Measurements from ENCODE around the gene CSNK1G1. TPM values are rescaled to one million over a fixed set of nuclear protein-coding genes. Genes with fewer than 3 reads are reported as not detected.

CSNK1G1 gene
- total and polyA plus RNA-seq, 2 donors (not counting 1 experiment from before 2014, with no cell fraction given): 18.2 to 27.1 TPM

DNA sequence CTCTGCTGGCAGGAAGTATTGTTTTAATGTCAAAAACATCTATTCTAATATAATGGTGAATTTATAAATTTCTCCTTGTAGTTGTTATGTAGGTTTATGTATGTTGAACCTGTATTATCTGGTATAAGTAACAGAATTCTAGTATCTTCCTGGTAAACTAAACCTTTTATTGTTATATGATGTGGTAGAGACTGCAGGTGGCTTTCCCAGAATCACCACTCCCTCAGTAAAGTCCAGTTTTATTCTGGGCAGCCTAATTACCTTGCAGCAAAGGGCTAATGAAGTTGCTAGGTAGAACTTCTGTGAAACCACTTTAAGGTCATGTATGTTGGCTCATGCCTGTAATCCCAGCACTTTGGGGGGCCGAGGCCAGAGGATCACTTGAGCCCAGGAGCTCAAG is 15.6 kb downstream of the CSNK1G1 start:
- H3K4me2 ChIP-seq (ENCODE audit: extremely low read depth, insufficient read depth, low read length): no peak overlapping the region
- no peak overlapping the region for H3K4me3 ChIP-seq (replicated peaks in 1 of 4; ENCODE audit: control extremely low read depth in 1 of 4, insufficient read depth in 1 of 4, low read depth in 3 of 4, low read length in 4 of 4)
- no peak overlapping the region for H3K9ac ChIP-seq (ENCODE audit: insufficient read depth, low read length)
- peaks cover 28% of the 10 kb centered on the region for H3K79me2 ChIP-seq (ENCODE audit: control insufficient read depth, insufficient read depth, low read length)
- TF ChIP-seq EZH2 (IDR thresholded peaks at IDR 0.05; ENCODE audit: low read length, missing control alignments): no peak
- TF ChIP-seq, protein P1, sequence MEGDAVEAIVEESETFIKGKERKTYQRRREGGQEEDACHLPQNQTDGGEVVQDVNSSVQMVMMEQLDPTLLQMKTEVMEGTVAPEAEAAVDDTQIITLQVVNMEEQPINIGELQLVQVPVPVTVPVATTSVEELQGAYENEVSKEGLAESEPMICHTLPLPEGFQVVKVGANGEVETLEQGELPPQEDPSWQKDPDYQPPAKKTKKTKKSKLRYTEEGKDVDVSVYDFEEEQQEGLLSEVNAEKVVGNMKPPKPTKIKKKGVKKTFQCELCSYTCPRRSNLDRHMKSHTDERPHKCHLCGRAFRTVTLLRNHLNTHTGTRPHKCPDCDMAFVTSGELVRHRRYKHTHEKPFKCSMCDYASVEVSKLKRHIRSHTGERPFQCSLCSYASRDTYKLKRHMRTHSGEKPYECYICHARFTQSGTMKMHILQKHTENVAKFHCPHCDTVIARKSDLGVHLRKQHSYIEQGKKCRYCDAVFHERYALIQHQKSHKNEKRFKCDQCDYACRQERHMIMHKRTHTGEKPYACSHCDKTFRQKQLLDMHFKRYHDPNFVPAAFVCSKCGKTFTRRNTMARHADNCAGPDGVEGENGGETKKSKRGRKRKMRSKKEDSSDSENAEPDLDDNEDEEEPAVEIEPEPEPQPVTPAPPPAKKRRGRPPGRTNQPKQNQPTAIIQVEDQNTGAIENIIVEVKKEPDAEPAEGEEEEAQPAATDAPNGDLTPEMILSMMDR (conservative IDR thresholded peaks at IDR 0.05 in 1 of 2, IDR thresholded peaks at IDR 0.05 in 1 of 2; ENCODE audit: low read depth in 1 of 2, low read length in 2 of 2): no peak
- no peak overlapping the region for H2AFZ ChIP-seq (ENCODE audit: low read length)
- no peaks in the 10 kb centered on the region for H3K27me3 ChIP-seq (ENCODE audit: control insufficient read depth, insufficient read depth, low read length)
- no peaks in the 10 kb centered on the region for H4K20me1 ChIP-seq (ENCODE audit: control insufficient read depth, extremely low read depth, insufficient read depth, low read length)
- no peaks in the 10 kb centered on the region for H3K36me3 ChIP-seq (ENCODE audit: control insufficient read depth, insufficient read depth, low read length)
- H3K4me1 ChIP-seq (ENCODE audit: control insufficient read depth, extremely low read depth, insufficient read depth, low read length): peaks cover 11% of the 10 kb centered on the region
- DNase-seq (ENCODE audit: low read depth in 2 of 2): no peak
- H3K9me3 ChIP-seq (ENCODE audit: control insufficient read depth, insufficient read depth, low read depth, low read length): no peaks in the 10 kb centered on the region
- H3K27ac ChIP-seq (ENCODE audit: insufficient read depth, low read length): no peak overlapping the region

DNA sequence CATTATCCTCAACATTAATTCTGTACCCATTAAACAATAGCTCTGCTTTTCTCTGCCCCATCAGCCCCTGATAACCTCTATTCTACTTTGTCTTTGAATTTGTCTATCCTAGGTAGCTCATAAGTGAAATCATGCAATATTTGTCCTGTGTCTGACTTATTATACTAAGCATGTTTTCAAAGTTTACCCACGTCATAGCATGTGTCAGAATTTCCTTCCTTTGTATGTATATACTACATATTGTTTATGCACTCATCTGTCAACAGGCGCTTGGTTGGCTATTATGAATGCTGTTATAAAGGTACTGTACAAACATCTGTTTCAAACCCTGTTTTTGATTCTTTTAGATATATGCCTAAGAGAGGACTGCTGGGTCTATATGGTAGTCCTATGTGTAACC is 18.2 kb downstream of the CSNK1G1 start:
- Histone ChIP-seq H3K79me2 (ENCODE audit: control insufficient read depth, insufficient read depth, low read length) (peaks cover 22% of the 10 kb centered on the region), H3K27me3 (ENCODE audit: control insufficient read depth, insufficient read depth, low read length) (no peaks in the 10 kb centered on the region), H3K4me3 (replicated peaks in 1 of 4; ENCODE audit: control extremely low read depth in 1 of 4, insufficient read depth in 1 of 4, low read depth in 3 of 4, low read length in 4 of 4) (no peak overlapping the region), H4K20me1 (ENCODE audit: control insufficient read depth, extremely low read depth, insufficient read depth, low read length) (no peaks in the 10 kb centered on the region), H3K36me3 (ENCODE audit: control insufficient read depth, insufficient read depth, low read length) (no peaks in the 10 kb centered on the region), H3K9me3 (ENCODE audit: control insufficient read depth, insufficient read depth, low read depth, low read length) (no peaks in the 10 kb centered on the region), H3K4me2 (ENCODE audit: extremely low read depth, insufficient read depth, low read length) (no peak overlapping the region), H3K27ac (ENCODE audit: insufficient read depth, low read length) (no peak overlapping the region), H2AFZ (ENCODE audit: low read length) (no peak overlapping the region), H3K9ac (ENCODE audit: insufficient read depth, low read length) (no peak overlapping the region), H3K4me1 (ENCODE audit: control insufficient read depth, extremely low read depth, insufficient read depth, low read length) (peaks cover 5% of the 10 kb centered on the region)
- TF ChIP-seq, protein P1 (conservative IDR thresholded peaks at IDR 0.05 in 1 of 2, IDR thresholded peaks at IDR 0.05 in 1 of 2; ENCODE audit: low read depth in 1 of 2, low read length in 2 of 2): no peak
- no peak for TF ChIP-seq EZH2 (IDR thresholded peaks at IDR 0.05; ENCODE audit: low read length, missing control alignments)
- DNase-seq (ENCODE audit: low read depth in 2 of 2): peak in 1 of 2 donors; percentile 47

DNA sequence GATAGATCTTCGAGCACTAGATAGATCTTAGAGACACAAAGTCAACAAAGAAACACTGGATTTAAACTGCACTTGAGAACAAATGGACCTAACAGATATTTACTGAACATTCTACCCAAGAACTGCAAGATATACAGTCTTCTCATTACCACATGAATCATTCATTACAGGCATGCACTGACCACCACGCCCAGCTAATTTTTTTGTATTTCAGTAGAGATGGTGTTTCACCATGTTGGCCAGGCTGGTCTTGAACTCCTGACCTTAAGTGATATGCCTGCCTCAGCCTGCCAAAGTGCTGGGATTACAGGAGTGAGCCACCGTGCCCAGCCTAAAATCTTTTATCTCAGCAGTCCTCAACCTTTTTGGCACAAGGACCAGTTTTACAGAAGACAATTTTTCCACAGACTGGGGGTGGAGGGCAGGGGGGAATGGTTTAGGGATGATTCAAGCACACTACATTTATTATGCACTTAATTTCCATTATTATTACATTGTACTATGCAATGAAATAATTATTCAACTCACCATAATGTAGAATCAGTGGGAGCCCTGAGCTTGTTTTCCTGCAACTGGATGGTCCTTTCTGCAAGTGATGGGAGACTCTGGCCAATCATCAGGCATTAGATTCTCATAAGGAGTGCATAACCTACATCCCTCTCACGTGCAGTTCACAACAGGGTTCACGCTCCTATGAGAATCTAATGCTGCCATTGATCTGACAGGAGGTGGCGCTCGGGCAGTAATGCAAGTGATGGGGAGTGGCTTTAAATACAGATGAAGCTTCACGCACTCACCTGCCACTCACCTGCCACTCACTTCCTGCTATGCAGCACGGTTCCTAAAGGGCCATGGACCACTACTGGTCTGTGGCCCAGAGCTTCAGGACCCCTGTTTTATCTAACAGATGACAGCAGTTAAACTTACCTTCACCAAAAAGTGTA is 21.7 kb downstream of the CSNK1G1 start:
- DNase-seq (ENCODE audit: low read depth in 2 of 2): peak in 1 of 2 donors; percentile 51
- Histone ChIP-seq H3K79me2 (ENCODE audit: control insufficient read depth, insufficient read depth, low read length) (peaks cover 9% of the 10 kb centered on the region), H3K36me3 (ENCODE audit: control insufficient read depth, insufficient read depth, low read length) (no peaks in the 10 kb centered on the region), H2AFZ (ENCODE audit: low read length) (no peak overlapping the region), H3K27ac (ENCODE audit: insufficient read depth, low read length) (no peak overlapping the region), H3K27me3 (ENCODE audit: control insufficient read depth, insufficient read depth, low read length) (no peaks in the 10 kb centered on the region), H3K9me3 (ENCODE audit: control insufficient read depth, insufficient read depth, low read depth, low read length) (no peaks in the 10 kb centered on the region), H3K4me3 (replicated peaks in 1 of 4; ENCODE audit: control extremely low read depth in 1 of 4, insufficient read depth in 1 of 4, low read depth in 3 of 4, low read length in 4 of 4) (no peak overlapping the region), H4K20me1 (ENCODE audit: control insufficient read depth, extremely low read depth, insufficient read depth, low read length) (no peaks in the 10 kb centered on the region), H3K4me1 (ENCODE audit: control insufficient read depth, extremely low read depth, insufficient read depth, low read length) (peaks cover 5% of the 10 kb centered on the region), H3K4me2 (ENCODE audit: extremely low read depth, insufficient read depth, low read length) (no peak overlapping the region), H3K9ac (ENCODE audit: insufficient read depth, low read length) (no peak overlapping the region)
- TF ChIP-seq, protein P1 (conservative IDR thresholded peaks at IDR 0.05 in 1 of 2, IDR thresholded peaks at IDR 0.05 in 1 of 2; ENCODE audit: low read depth in 1 of 2, low read length in 2 of 2): no peak
- TF ChIP-seq EZH2 (IDR thresholded peaks at IDR 0.05; ENCODE audit: low read length, missing control alignments): no peak
